GM23338 (cell line): ENCODE data around the gene PXK. TPM values are rescaled to one million over a fixed set of nuclear protein-coding genes. Genes with fewer than 3 reads are reported as not detected.

Source experiments
- ATAC-seq: fragments of 200-7000 bp; cut with Tn5 transposase; 3 replicates; pipeline ENCODE4 v1.9.1; 2020
- DNase-seq: peaks from one replicate; pipeline ENCODE4 v3.0.0-alpha.2; 2015; ENCODE audit warnings: low spot score
- H2AFZ ChIP-seq: fragments of 200-600 bp; sonication (generic); 2 replicates; pipeline ENCODE4 v1.8.0; 2016; ENCODE audit warnings: antibody characterized with exemption, mild to moderate bottlenecking, moderate library complexity
- H3F3A ChIP-seq: fragments of 200-600 bp; sonication (generic); replicated peaks from 2 replicates; pipeline ENCODE4 v1.8.0; 2017; ENCODE audit warnings: antibody characterized with exemption, mixed run types, low read depth
- H3K27ac ChIP-seq: fragments of 200-600 bp; sonication (generic); 2 replicates; pipeline ENCODE4 v1.6.1; 2016; ENCODE audit warnings: low read depth
- H3K27me3 ChIP-seq: fragments of 200-600 bp; sonication (generic); 2 replicates; pipeline ENCODE4 v1.8.0; 2016; ENCODE audit warnings: mild to moderate bottlenecking, mixed run types, moderate library complexity; ENCODE audit not compliant: insufficient read depth
- H3K36me3 ChIP-seq: fragments of 200-600 bp; sonication (generic); 2 replicates; pipeline ENCODE4 v1.8.0; 2016; ENCODE audit warnings: mild to moderate bottlenecking; ENCODE audit not compliant: insufficient read depth
- H3K4me1 ChIP-seq: fragments of 200-600 bp; sonication (generic); 2 replicates; pipeline ENCODE4 v1.8.0; 2016; ENCODE audit warnings: mild to moderate bottlenecking, moderate library complexity; ENCODE audit not compliant: insufficient read depth
- H3K4me2 ChIP-seq: fragments of 200-600 bp; sonication (generic); 2 replicates; pipeline ENCODE4 v1.7.1; 2017; ENCODE audit warnings: mixed run types
- H3K4me3 ChIP-seq: fragments of 200-600 bp; sonication (generic); 2 replicates; pipeline ENCODE4 v1.6.1; 2016; ENCODE audit warnings: mixed run types
- H3K79me2 ChIP-seq: fragments of 200-600 bp; sonication (generic); replicated peaks from 2 replicates; pipeline ENCODE4 v1.8.0; 2017; ENCODE audit warnings: mild to moderate bottlenecking; ENCODE audit not compliant: insufficient read depth
- H3K9me2 ChIP-seq: fragments of 200-600 bp; sonication (generic); 2 replicates; pipeline ENCODE4 v1.8.0; 2017; ENCODE audit not compliant: insufficient read depth
- H4K20me1 ChIP-seq: fragments of 200-600 bp; sonication (generic); replicated peaks from 2 replicates; pipeline ENCODE4 v1.8.0; 2017; ENCODE audit warnings: mild to moderate bottlenecking; ENCODE audit not compliant: insufficient read depth
- H3K27ac Mint-ChIP-seq: 2 replicates; pipeline ENCODE4 v1.8.0; 2020; ENCODE audit warnings: inconsistent platforms, mild to moderate bottlenecking, moderate library complexity, mixed read lengths
- H3K27me3 Mint-ChIP-seq: 3 replicates; pipeline ENCODE4 v1.8.0; 2022; ENCODE audit warnings: low read depth, mild to moderate bottlenecking, moderate library complexity, mixed read lengths, inconsistent platforms; ENCODE audit not compliant: insufficient read depth, poor library complexity
- H3K36me3 Mint-ChIP-seq: 3 replicates; pipeline ENCODE4 v1.8.0; 2021; ENCODE audit warnings: low read depth, mild to moderate bottlenecking, inconsistent platforms, moderate library complexity, mixed read lengths
- H3K4me1 Mint-ChIP-seq: 3 replicates; pipeline ENCODE4 v1.8.0; 2020; ENCODE audit warnings: mild to moderate bottlenecking, inconsistent platforms, mixed read lengths
- H3K4me3 Mint-ChIP-seq: 3 replicates; pipeline ENCODE4 v1.8.0; 2021; ENCODE audit warnings: moderate library complexity, mild to moderate bottlenecking, inconsistent platforms, mixed read lengths
- H3K9me3 Mint-ChIP-seq: 3 replicates; pipeline ENCODE4 v1.8.0; 2020; ENCODE audit warnings: moderate library complexity, mild to moderate bottlenecking, inconsistent platforms, mixed read lengths
- CREB1 ChIP-seq: fragments of 250-450 bp; sonication (Bioruptor Pico); IDR thresholded peaks from 2 replicates; pipeline ENCODE4 v1.5.0; 2020; ENCODE audit warnings: low read depth, mild to moderate bottlenecking, moderate library complexity
- EZH2 ChIP-seq: fragments of 200-600 bp; sonication (generic); IDR thresholded peaks from one replicate; pipeline ENCODE4 v1.8.0; 2017; ENCODE audit warnings: antibody characterized with exemption, mild to moderate bottlenecking, low read depth; ENCODE audit not compliant: unreplicated experiment
- EZH2phosphoT487 ChIP-seq: fragments of 200-600 bp; sonication (generic); IDR thresholded peaks from one replicate; pipeline ENCODE4 v1.8.1; 2018; ENCODE audit warnings: antibody characterized with exemption; ENCODE audit not compliant: unreplicated experiment
- JUNB ChIP-seq: IDR thresholded peaks from one replicate; pipeline ENCODE4 v1.6.1; 2016; ENCODE audit warnings: antibody characterized with exemption; ENCODE audit not compliant: unreplicated experiment
- NANOG ChIP-seq: IDR thresholded peaks from 2 replicates; pipeline ENCODE4 v1.6.1; 2016; ENCODE audit warnings: antibody characterized with exemption, borderline replicate concordance
- POLR2AphosphoS5 ChIP-seq: IDR thresholded peaks from 2 replicates; pipeline ENCODE4 v1.6.1; 2016; ENCODE audit warnings: antibody characterized with exemption, low read depth
- REST ChIP-seq: IDR thresholded peaks from one replicate; pipeline ENCODE4 v1.6.1; 2018; ENCODE audit warnings: antibody characterized with exemption; ENCODE audit not compliant: unreplicated experiment
- STAT1 ChIP-seq: IDR thresholded peaks from one replicate; pipeline ENCODE4 v1.6.1; 2016; ENCODE audit warnings: antibody characterized with exemption; ENCODE audit not compliant: unreplicated experiment
- ZNF114 ChIP-seq: fragments of 250-450 bp; sonication (Bioruptor Pico); IDR thresholded peaks from 2 replicates; pipeline ENCODE4 v1.5.0; 2020; ENCODE audit warnings: mild to moderate bottlenecking, moderate library complexity
- ZNF331 ChIP-seq: fragments of 250-450 bp; sonication (Bioruptor Pico); IDR thresholded peaks from 2 replicates; pipeline ENCODE4 v1.5.0; 2020; ENCODE audit warnings: low read depth, mild to moderate bottlenecking, moderate library complexity
- polyA plus RNA-seq: library from polyadenylated mRNA; unstranded; fragments of >200 nt; fragmentation: Nextera tagmentation; extraction: Ambion mirVana; gene quantifications from 2 replicates; pipeline ENCODE4 v1.2.1, GENCODE V29; 2016
- total RNA-seq: library from RNA; depleted of rRNA; stranded (reverse); fragments of >200 nt; shearing (Covaris generic); gene quantifications from 2 replicates; pipeline ENCODE4 v1.2.3, GENCODE V29; 2014
- TF ChIP-seq, protein P1 (sequence below), 2 experiments: fragments of 200-600 bp in 1 of 2; sonication (generic) in 1 of 2; conservative IDR thresholded peaks; 2 replicates each; pipeline versions ENCODE4 v1.5.1 to v1.6.1; 2016 to 2017; ENCODE audit warnings: antibody characterized with exemption in 2 of 2, low read depth in 2 of 2, mild to moderate bottlenecking in 2 of 2, moderate library complexity in 1 of 2
- TF ChIP-seq, protein P2 (sequence below): fragments of 250-450 bp; sonication (Bioruptor Pico); IDR thresholded peaks from 2 replicates; pipeline ENCODE4 v1.5.0; 2020; ENCODE audit warnings: mild to moderate bottlenecking, moderate library complexity
- TF ChIP-seq, protein P3 (sequence below): IDR thresholded peaks from 2 replicates; pipeline ENCODE4 v1.6.1; 2016; ENCODE audit warnings: antibody characterized with exemption

The PXK gene
- total and polyA plus RNA-seq, 2 experiments from 2014 or later = 6.4 to 6.5 TPM

GRCh38 chr3:58349792-58350626 lies 17.3 kb downstream of the PXK start:
- no peak overlapping the region for H2AFZ ChIP-seq
- H3K79me2 ChIP-seq = no peaks in the 10 kb centered on the region; the same call in 1 of the 2 replicates
- no peak overlapping the region for H3K4me3 ChIP-seq
- no peaks in the 10 kb centered on the region for H3K27me3 ChIP-seq
- TF ChIP-seq STAT1 (no peak), ZNF114 (CRISPR knock-in tag) (no peak), REST (no peak), EZH2 (no peak), NANOG (no peak), JUNB (no peak), POLR2AphosphoS5 (no peak), CREB1 (CRISPR knock-in tag) (no peak), ZNF331 (CRISPR knock-in tag) (no peak), EZH2phosphoT487 (no peak)
- TF ChIP-seq, protein P1, sequence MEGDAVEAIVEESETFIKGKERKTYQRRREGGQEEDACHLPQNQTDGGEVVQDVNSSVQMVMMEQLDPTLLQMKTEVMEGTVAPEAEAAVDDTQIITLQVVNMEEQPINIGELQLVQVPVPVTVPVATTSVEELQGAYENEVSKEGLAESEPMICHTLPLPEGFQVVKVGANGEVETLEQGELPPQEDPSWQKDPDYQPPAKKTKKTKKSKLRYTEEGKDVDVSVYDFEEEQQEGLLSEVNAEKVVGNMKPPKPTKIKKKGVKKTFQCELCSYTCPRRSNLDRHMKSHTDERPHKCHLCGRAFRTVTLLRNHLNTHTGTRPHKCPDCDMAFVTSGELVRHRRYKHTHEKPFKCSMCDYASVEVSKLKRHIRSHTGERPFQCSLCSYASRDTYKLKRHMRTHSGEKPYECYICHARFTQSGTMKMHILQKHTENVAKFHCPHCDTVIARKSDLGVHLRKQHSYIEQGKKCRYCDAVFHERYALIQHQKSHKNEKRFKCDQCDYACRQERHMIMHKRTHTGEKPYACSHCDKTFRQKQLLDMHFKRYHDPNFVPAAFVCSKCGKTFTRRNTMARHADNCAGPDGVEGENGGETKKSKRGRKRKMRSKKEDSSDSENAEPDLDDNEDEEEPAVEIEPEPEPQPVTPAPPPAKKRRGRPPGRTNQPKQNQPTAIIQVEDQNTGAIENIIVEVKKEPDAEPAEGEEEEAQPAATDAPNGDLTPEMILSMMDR (conservative IDR thresholded peaks at IDR 0.05; ENCODE audit: low read depth in 2 of 2) = no peak
- TF ChIP-seq, protein P2, sequence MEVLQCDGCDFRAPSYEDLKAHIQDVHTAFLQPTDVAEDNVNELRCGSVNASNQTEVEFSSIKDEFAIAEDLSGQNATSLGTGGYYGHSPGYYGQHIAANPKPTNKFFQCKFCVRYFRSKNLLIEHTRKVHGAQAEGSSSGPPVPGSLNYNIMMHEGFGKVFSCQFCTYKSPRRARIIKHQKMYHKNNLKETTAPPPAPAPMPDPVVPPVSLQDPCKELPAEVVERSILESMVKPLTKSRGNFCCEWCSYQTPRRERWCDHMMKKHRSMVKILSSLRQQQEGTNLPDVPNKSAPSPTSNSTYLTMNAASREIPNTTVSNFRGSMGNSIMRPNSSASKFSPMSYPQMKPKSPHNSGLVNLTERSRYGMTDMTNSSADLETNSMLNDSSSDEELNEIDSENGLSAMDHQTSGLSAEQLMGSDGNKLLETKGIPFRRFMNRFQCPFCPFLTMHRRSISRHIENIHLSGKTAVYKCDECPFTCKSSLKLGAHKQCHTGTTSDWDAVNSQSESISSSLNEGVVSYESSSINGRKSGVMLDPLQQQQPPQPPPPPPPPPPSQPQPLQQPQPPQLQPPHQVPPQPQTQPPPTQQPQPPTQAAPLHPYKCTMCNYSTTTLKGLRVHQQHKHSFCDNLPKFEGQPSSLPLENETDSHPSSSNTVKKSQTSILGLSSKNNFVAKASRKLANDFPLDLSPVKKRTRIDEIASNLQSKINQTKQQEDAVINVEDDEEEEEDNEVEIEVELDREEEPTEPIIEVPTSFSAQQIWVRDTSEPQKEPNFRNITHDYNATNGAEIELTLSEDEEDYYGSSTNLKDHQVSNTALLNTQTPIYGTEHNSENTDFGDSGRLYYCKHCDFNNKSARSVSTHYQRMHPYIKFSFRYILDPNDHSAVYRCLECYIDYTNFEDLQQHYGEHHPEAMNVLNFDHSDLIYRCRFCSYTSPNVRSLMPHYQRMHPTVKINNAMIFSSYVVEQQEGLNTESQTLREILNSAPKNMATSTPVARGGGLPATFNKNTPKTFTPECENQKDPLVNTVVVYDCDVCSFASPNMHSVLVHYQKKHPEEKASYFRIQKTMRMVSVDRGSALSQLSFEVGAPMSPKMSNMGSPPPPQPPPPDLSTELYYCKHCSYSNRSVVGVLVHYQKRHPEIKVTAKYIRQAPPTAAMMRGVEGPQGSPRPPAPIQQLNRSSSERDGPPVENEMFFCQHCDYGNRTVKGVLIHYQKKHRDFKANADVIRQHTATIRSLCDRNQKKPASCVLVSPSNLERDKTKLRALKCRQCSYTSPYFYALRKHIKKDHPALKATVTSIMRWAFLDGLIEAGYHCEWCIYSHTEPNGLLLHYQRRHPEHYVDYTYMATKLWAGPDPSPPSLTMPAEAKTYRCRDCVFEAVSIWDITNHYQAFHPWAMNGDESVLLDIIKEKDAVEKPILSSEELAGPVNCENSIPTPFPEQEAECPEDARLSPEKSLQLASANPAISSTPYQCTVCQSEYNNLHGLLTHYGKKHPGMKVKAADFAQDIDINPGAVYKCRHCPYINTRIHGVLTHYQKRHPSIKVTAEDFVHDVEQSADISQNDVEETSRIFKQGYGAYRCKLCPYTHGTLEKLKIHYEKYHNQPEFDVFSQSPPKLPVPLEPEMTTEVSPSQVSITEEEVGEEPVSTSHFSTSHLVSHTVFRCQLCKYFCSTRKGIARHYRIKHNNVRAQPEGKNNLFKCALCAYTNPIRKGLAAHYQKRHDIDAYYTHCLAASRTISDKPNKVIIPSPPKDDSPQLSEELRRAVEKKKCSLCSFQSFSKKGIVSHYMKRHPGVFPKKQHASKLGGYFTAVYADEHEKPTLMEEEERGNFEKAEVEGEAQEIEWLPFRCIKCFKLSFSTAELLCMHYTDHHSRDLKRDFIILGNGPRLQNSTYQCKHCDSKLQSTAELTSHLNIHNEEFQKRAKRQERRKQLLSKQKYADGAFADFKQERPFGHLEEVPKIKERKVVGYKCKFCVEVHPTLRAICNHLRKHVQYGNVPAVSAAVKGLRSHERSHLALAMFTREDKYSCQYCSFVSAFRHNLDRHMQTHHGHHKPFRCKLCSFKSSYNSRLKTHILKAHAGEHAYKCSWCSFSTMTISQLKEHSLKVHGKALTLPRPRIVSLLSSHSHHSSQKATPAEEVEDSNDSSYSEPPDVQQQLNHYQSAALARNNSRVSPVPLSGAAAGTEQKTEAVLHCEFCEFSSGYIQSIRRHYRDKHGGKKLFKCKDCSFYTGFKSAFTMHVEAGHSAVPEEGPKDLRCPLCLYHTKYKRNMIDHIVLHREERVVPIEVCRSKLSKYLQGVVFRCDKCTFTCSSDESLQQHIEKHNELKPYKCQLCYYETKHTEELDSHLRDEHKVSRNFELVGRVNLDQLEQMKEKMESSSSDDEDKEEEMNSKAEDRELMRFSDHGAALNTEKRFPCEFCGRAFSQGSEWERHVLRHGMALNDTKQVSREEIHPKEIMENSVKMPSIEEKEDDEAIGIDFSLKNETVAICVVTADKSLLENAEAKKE (CRISPR knock-in tag) = no peak
- TF ChIP-seq, protein P3, sequence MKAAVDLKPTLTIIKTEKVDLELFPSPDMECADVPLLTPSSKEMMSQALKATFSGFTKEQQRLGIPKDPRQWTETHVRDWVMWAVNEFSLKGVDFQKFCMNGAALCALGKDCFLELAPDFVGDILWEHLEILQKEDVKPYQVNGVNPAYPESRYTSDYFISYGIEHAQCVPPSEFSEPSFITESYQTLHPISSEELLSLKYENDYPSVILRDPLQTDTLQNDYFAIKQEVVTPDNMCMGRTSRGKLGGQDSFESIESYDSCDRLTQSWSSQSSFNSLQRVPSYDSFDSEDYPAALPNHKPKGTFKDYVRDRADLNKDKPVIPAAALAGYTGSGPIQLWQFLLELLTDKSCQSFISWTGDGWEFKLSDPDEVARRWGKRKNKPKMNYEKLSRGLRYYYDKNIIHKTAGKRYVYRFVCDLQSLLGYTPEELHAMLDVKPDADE = no peak
- peaks cover 10% of the 10 kb centered on the region; the same call in 1 of the 2 replicates for H3K4me1 ChIP-seq
- Mint-ChIP-seq H3K36me3 (no peaks in the 10 kb centered on the region), H3K4me1 (peaks cover 13% of the 10 kb centered on the region), H3K9me3 (no peaks in the 10 kb centered on the region), H3K27me3 (peaks cover 3% of the 10 kb centered on the region), H3K4me3 (no peak overlapping the region), H3K27ac (no peak overlapping the region)
- DNase-seq = no peak
- H3K27ac ChIP-seq = no peak overlapping the region
- H3K9me2 ChIP-seq = no peaks in the 10 kb centered on the region
- no peak for ATAC-seq
- H3K36me3 ChIP-seq = no peaks in the 10 kb centered on the region
- H3K4me2 ChIP-seq = no peak overlapping the region
- H4K20me1 ChIP-seq = no peaks in the 10 kb centered on the region
- no peaks in the 10 kb centered on the region for H3F3A ChIP-seq
